ENCODE results near the gene AUTS2.

- TF ChIP-seq CTCF (IDR thresholded peaks at IDR 0.05): no peak
- no peak for TF ChIP-seq ZNF263 (CRISPR knock-in tag; IDR thresholded peaks at IDR 0.05; ENCODE audit: low read depth)
Measured at GRCh38 chr7:69622960-69623359, 24.7 kb downstream of the AUTS2 start.
